Neural cell (in vitro differentiated cells): Measurements from ENCODE around the gene PSMD13.
"Not testable (repeated sequence)": the region's sequence is repeated elsewhere in the genome, so short reads cannot be mapped to it uniquely, and the experiment has no call there.

ENCODE experiments used
- CTCF ChIP-seq: fragments of 450-650 bp; IDR thresholded peaks from 2 replicates; pipeline ENCODE4 v1.5.1; 2014; ENCODE audit warnings: antibody characterized with exemption, mild to moderate bottlenecking, moderate library complexity; ENCODE audit not compliant: poor library complexity, severe bottlenecking
- EP300 ChIP-seq: fragments of 450-650 bp; conservative IDR thresholded peaks from 2 replicates; pipeline ENCODE4 v1.6.1; 2014; ENCODE audit warnings: antibody characterized with exemption, mild to moderate bottlenecking, moderate library complexity; ENCODE audit not compliant: poor library complexity, severe bottlenecking
- EZH2 ChIP-seq: fragments of 200-600, 300-800 bp; shearing (Covaris generic), sonication (generic); IDR thresholded peaks from 2 replicates; pipeline ENCODE4 v1.6.1; 2014; ENCODE audit warnings: antibody characterized with exemption, low read length, borderline replicate concordance, mild to moderate bottlenecking; ENCODE audit not compliant: insufficient read depth, poor library complexity, severe bottlenecking
- POLR2AphosphoS5 ChIP-seq: IDR thresholded peaks from 2 replicates; pipeline ENCODE4 v1.6.1; 2012
- SMC3 ChIP-seq: fragments of 450-650 bp; conservative IDR thresholded peaks from 2 replicates; pipeline ENCODE4 v1.6.1; 2014; ENCODE audit warnings: antibody characterized with exemption, mild to moderate bottlenecking, moderate library complexity; ENCODE audit not compliant: poor library complexity
- TAF1 ChIP-seq: IDR thresholded peaks from 2 replicates; pipeline ENCODE4 v1.6.1; 2012; ENCODE audit warnings: low read depth

- not testable (repeated sequence) for TF ChIP-seq TAF1, EZH2, CTCF, SMC3, POLR2AphosphoS5, EP300
These were observed 46.9 kb upstream of the PSMD13 start for GRCh38 chr11:189843-190311.
